Measurements from ENCODE around the gene NKX1-1.

Gene NKX1-1

DNA sequence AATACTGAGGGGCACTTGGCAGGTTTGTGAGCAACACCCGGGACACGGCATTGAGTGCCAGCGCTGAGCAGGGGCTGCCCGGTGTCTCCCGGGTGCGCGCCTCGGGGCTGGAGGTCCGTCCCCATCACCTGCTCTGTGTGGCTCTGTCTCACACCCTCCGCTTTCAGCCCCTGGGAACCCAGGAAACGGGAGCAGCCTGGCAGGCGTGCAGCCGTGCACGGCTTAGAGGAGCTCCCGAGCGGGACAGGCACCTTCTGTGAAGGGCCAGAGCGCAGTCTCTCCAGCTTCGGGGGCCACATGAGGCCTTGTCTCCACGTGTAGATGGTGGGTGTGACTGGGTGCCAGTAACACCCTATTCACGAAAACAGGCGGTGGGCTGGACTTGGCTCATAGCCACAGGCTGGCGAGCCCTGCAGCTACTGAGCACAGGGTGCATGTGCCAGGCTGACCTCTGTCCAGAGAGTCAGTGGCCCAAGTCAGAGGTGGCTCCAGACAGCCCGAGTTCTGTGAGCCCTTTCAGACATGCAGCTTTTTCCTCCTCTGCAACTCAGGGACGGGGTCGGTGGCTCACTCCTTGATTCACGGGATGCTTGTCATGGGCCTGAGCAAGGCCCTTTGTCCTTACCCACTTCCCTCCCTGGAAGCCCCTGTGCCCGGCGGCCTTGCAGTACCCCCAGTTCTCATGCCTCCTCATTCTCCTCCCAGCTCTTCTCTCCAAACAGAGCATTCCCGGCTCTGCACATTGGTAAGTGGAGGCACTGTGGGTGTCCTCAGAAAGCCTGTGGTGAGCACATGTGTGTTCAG is 35.7 kb downstream of the NKX1-1 start:
- H4K20me1 ChIP-seq (ENCODE audit: insufficient read depth, low read length), result no peaks in the 10 kb centered on the region
- TF ChIP-seq CTCF (IDR thresholded peaks at IDR 0.05; ENCODE audit: low read length) (no peak), EZH2phosphoT487 (IDR thresholded peaks at IDR 0.05; ENCODE audit: low read length) (no peak), EZH2 (optimal IDR thresholded peaks at IDR 0.05; ENCODE audit: low read depth, low read length) (no peak)
- no peaks in the 10 kb centered on the region for H3F3A ChIP-seq (ENCODE audit: insufficient read depth, low read length)
- no peaks in the 10 kb centered on the region for H3K4me1 ChIP-seq (ENCODE audit: low read length)
- H3K36me3 ChIP-seq (replicated peaks; ENCODE audit: insufficient read depth, low read length), result no peaks in the 10 kb centered on the region
- no peak overlapping the region for H3K27ac ChIP-seq (ENCODE audit: low read length)
- DNase-seq, result no peak
- no peak overlapping the region for H3K9ac ChIP-seq (ENCODE audit: low read length)
- H3K9me3 ChIP-seq (replicated peaks; ENCODE audit: insufficient read depth, low read length), result no peaks in the 10 kb centered on the region
- no peaks in the 10 kb centered on the region for H3K9me2 ChIP-seq (replicated peaks; ENCODE audit: insufficient read depth, low read length)
- no peak overlapping the region for H3K4me2 ChIP-seq (ENCODE audit: low read depth, low read length)
- no peaks in the 10 kb centered on the region for H3K27me3 ChIP-seq (replicated peaks; ENCODE audit: insufficient read depth, low read length)
- no peak overlapping the region for H3K4me3 ChIP-seq (ENCODE audit: low read length)
- no peak overlapping the region for H2AFZ ChIP-seq (ENCODE audit: low read length)
- no peaks in the 10 kb centered on the region for H3K79me2 ChIP-seq (ENCODE audit: low read length)

DNA sequence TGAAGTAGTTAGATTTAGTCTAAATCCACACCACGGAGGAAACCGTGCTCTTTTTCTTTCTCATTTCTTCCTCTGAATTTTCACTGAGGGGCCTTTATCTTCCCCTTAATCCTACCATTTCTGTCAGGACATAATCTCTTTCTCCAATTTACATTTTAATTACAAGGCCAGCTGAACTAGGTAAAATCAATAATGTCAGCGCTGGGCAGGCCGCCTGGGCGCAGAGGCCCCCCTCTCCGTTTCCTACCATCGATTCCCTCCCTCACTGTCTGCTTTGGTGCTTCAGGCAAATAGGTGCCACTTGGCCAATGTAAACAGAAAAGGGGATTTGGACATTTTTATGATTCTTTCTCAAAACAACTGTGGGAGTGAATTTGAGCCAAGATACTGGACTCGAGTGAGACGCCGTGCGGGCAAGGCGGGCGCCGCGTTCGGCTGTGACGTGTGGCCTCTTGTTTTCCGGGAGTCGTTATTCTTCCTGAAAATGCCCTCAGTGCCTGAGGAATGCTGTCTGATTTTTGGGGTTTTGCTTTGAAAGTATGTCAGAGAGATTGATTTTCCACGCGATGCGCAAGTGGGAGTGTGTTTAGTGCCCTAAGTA is 36.7 kb downstream of the NKX1-1 start:
- no peak overlapping the region for H2AFZ ChIP-seq (ENCODE audit: low read length)
- no peaks in the 10 kb centered on the region for H3K27me3 ChIP-seq (replicated peaks; ENCODE audit: insufficient read depth, low read length)
- H3K9me2 ChIP-seq (replicated peaks; ENCODE audit: insufficient read depth, low read length), result no peaks in the 10 kb centered on the region
- H3K27ac ChIP-seq (ENCODE audit: low read length), result no peak overlapping the region
- no peaks in the 10 kb centered on the region for H3K9me3 ChIP-seq (replicated peaks; ENCODE audit: insufficient read depth, low read length)
- H3K4me1 ChIP-seq (ENCODE audit: low read length), result no peaks in the 10 kb centered on the region
- no peaks in the 10 kb centered on the region for H4K20me1 ChIP-seq (ENCODE audit: insufficient read depth, low read length)
- TF ChIP-seq EZH2phosphoT487 (IDR thresholded peaks at IDR 0.05; ENCODE audit: low read length) (no peak), EZH2 (optimal IDR thresholded peaks at IDR 0.05; ENCODE audit: low read depth, low read length) (no peak), CTCF (IDR thresholded peaks at IDR 0.05; ENCODE audit: low read length) (no peak)
- H3F3A ChIP-seq (ENCODE audit: insufficient read depth, low read length), result no peaks in the 10 kb centered on the region
- H3K4me2 ChIP-seq (ENCODE audit: low read depth, low read length), result no peak overlapping the region
- H3K9ac ChIP-seq (ENCODE audit: low read length), result no peak overlapping the region
- no peaks in the 10 kb centered on the region for H3K36me3 ChIP-seq (replicated peaks; ENCODE audit: insufficient read depth, low read length)
- H3K4me3 ChIP-seq (ENCODE audit: low read length), result no peak overlapping the region
- no peak for DNase-seq
- H3K79me2 ChIP-seq (ENCODE audit: low read length), result no peaks in the 10 kb centered on the region

DNA sequence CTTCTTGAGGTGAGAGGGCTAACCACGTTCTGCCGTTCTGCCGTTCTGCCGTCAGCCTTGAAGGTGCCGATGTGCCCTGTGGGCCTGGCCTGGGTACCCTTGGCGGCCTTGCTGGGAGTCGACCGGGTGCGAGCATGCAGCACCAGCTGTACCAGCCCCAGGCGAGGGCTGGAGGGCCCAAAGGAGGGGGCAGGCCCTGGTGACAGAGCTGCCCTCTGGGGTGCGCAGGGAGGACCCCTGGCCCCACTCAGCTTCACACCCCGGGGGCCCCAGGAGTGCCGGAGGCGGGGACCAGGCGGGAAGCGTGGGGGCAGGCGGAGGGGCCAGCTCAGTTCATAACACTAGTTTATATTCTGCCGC is 37.2 kb downstream of the NKX1-1 start:
- H3F3A ChIP-seq (ENCODE audit: insufficient read depth, low read length), result no peaks in the 10 kb centered on the region
- H3K79me2 ChIP-seq (ENCODE audit: low read length), result no peaks in the 10 kb centered on the region
- no peaks in the 10 kb centered on the region for H4K20me1 ChIP-seq (ENCODE audit: insufficient read depth, low read length)
- TF ChIP-seq EZH2 (optimal IDR thresholded peaks at IDR 0.05; ENCODE audit: low read depth, low read length) (no peak), CTCF (IDR thresholded peaks at IDR 0.05; ENCODE audit: low read length) (no peak), EZH2phosphoT487 (IDR thresholded peaks at IDR 0.05; ENCODE audit: low read length) (no peak)
- H3K36me3 ChIP-seq (replicated peaks; ENCODE audit: insufficient read depth, low read length), result no peaks in the 10 kb centered on the region
- H3K9ac ChIP-seq (ENCODE audit: low read length), result no peak overlapping the region
- H3K4me1 ChIP-seq (ENCODE audit: low read length), result no peaks in the 10 kb centered on the region
- no peak overlapping the region for H3K4me2 ChIP-seq (ENCODE audit: low read depth, low read length)
- no peaks in the 10 kb centered on the region for H3K9me2 ChIP-seq (replicated peaks; ENCODE audit: insufficient read depth, low read length)
- H3K9me3 ChIP-seq (replicated peaks; ENCODE audit: insufficient read depth, low read length), result no peaks in the 10 kb centered on the region
- no peak for DNase-seq
- no peaks in the 10 kb centered on the region for H3K27me3 ChIP-seq (replicated peaks; ENCODE audit: insufficient read depth, low read length)
- H3K27ac ChIP-seq (ENCODE audit: low read length), result no peak overlapping the region
- H2AFZ ChIP-seq (ENCODE audit: low read length), result no peak overlapping the region
- no peak overlapping the region for H3K4me3 ChIP-seq (ENCODE audit: low read length)

Measured in MM.1S (cell line).